HEK293 (cell line): ENCODE data around the gene ARPC4.
A peak's percentile ranks its signal among the peaks of the same experiment; 100 is the strongest.

ENCODE experiments used
- RBAK ChIP-seq: fragments of 450-650 bp; formaldehyde crosslinking; IDR thresholded peaks from 2 replicates; pipeline ENCODE4 v1.5.1; 2016; ENCODE audit warnings: missing biosample characterization, missing genetic modification characterization
- TCF7L2 ChIP-seq: IDR thresholded peaks from 2 replicates; pipeline ENCODE4 v1.6.1; 2011; ENCODE audit warnings: low read depth, mild to moderate bottlenecking, inconsistent platforms, low read length, moderate library complexity, borderline replicate concordance
- ZBTB21 ChIP-seq: fragments of 450-650 bp; formaldehyde crosslinking; IDR thresholded peaks from 2 replicates; pipeline ENCODE4 v1.5.1; 2017; ENCODE audit warnings: missing biosample characterization, missing genetic modification characterization
- ZBTB48 ChIP-seq: fragments of 450-650 bp; formaldehyde crosslinking; IDR thresholded peaks from 2 replicates; pipeline ENCODE4 v1.5.1; 2016; ENCODE audit warnings: missing biosample characterization, missing genetic modification characterization
- ZBTB8A ChIP-seq: fragments of 450-650 bp; formaldehyde crosslinking; IDR thresholded peaks from 2 replicates; pipeline ENCODE4 v1.5.1; 2016; ENCODE audit warnings: missing biosample characterization, missing genetic modification characterization
- ZNF138 ChIP-seq: fragments of 450-650 bp; formaldehyde crosslinking; IDR thresholded peaks from 2 replicates; pipeline ENCODE4 v1.5.1; 2016; ENCODE audit warnings: missing biosample characterization, missing genetic modification characterization, borderline replicate concordance
- ZNF169 ChIP-seq: fragments of 450-650 bp; formaldehyde crosslinking; IDR thresholded peaks from 2 replicates; pipeline ENCODE4 v1.5.1; 2016; ENCODE audit warnings: missing biosample characterization, missing genetic modification characterization
- ZNF2 ChIP-seq: fragments of 450-650 bp; formaldehyde crosslinking; IDR thresholded peaks from 2 replicates; pipeline ENCODE4 v1.5.1; 2016; ENCODE audit warnings: missing biosample characterization, missing genetic modification characterization
- ZNF214 ChIP-seq: fragments of 450-650 bp; formaldehyde crosslinking; IDR thresholded peaks from 2 replicates; pipeline ENCODE4 v1.5.1; 2017; ENCODE audit warnings: missing biosample characterization, mild to moderate bottlenecking, missing genetic modification characterization, borderline replicate concordance
- ZNF449 ChIP-seq: fragments of 450-650 bp; formaldehyde crosslinking; IDR thresholded peaks from 2 replicates; pipeline ENCODE4 v1.5.1; 2017; ENCODE audit warnings: missing biosample characterization, mild to moderate bottlenecking, missing genetic modification characterization, moderate library complexity
- ZNF473 ChIP-seq: fragments of 450-650 bp; formaldehyde crosslinking; IDR thresholded peaks from 2 replicates; pipeline ENCODE4 v1.5.1; 2017; ENCODE audit warnings: missing biosample characterization, missing genetic modification characterization
- ZNF510 ChIP-seq: fragments of 450-650 bp; formaldehyde crosslinking; IDR thresholded peaks from 2 replicates; pipeline ENCODE4 v1.5.1; 2018; ENCODE audit warnings: mild to moderate bottlenecking, missing genetic modification characterization, missing biosample characterization; ENCODE audit not compliant: insufficient replicate concordance
- ZNF596 ChIP-seq: fragments of 450-650 bp; IDR thresholded peaks from 2 replicates; pipeline ENCODE4 v1.5.0; 2018; ENCODE audit warnings: missing biosample characterization, mild to moderate bottlenecking, missing genetic modification characterization, moderate library complexity
- ZNF629 ChIP-seq: fragments of 450-650 bp; formaldehyde crosslinking; IDR thresholded peaks from 2 replicates; pipeline ENCODE4 v1.5.1; 2017; ENCODE audit warnings: missing biosample characterization, missing genetic modification characterization
- ZNF707 ChIP-seq: fragments of 450-650 bp; formaldehyde crosslinking; IDR thresholded peaks from 2 replicates; pipeline ENCODE4 v1.5.1; 2016; ENCODE audit warnings: missing biosample characterization, missing genetic modification characterization
- ZNF785 ChIP-seq: fragments of 450-650 bp; formaldehyde crosslinking; IDR thresholded peaks from 2 replicates; pipeline ENCODE4 v1.5.1; 2016; ENCODE audit warnings: missing biosample characterization, missing genetic modification characterization
- ZNF792 ChIP-seq: fragments of 450-650 bp; formaldehyde crosslinking; IDR thresholded peaks from 2 replicates; pipeline ENCODE4 v1.5.1; 2016; ENCODE audit warnings: missing biosample characterization, missing genetic modification characterization
- ZNF837 ChIP-seq: fragments of 450-650 bp; formaldehyde crosslinking; IDR thresholded peaks from 2 replicates; pipeline ENCODE4 v1.5.1; 2016; ENCODE audit warnings: missing biosample characterization, missing genetic modification characterization
- ZSCAN16 ChIP-seq: fragments of 450-650 bp; formaldehyde crosslinking; IDR thresholded peaks from 2 replicates; pipeline ENCODE4 v1.5.1; 2016; ENCODE audit warnings: missing biosample characterization, missing genetic modification characterization
- TF ChIP-seq, protein P1 (sequence below): fragments of 450-650 bp; formaldehyde crosslinking; IDR thresholded peaks from 2 replicates; pipeline ENCODE4 v1.5.1; 2016; ENCODE audit warnings: missing biosample characterization, missing genetic modification characterization, borderline replicate concordance
- TF ChIP-seq, protein P2 (sequence below): fragments of 450-650 bp; formaldehyde crosslinking; IDR thresholded peaks from 2 replicates; pipeline ENCODE4 v1.5.1; 2016; ENCODE audit warnings: missing biosample characterization, missing genetic modification characterization, borderline replicate concordance
- TF ChIP-seq, protein P3 (sequence below): fragments of 450-650 bp; formaldehyde crosslinking; IDR thresholded peaks from 2 replicates; pipeline ENCODE4 v1.5.1; 2016; ENCODE audit warnings: missing biosample characterization, missing genetic modification characterization
- TF ChIP-seq, protein P4 (sequence below): fragments of 450-650 bp; formaldehyde crosslinking; IDR thresholded peaks from 2 replicates; pipeline ENCODE4 v1.5.1; 2017; ENCODE audit warnings: missing biosample characterization, missing genetic modification characterization
- TF ChIP-seq, protein P5 (sequence below): fragments of 450-650 bp; formaldehyde crosslinking; IDR thresholded peaks from 2 replicates; pipeline ENCODE4 v1.5.1; 2016; ENCODE audit warnings: missing biosample characterization, missing genetic modification characterization, low read depth
- TF ChIP-seq, protein P6 (sequence below): fragments of 450-650 bp; formaldehyde crosslinking; IDR thresholded peaks from 2 replicates; pipeline ENCODE4 v1.5.1; 2016; ENCODE audit warnings: missing biosample characterization, missing genetic modification characterization, low read depth

ARPC4 gene

GRCh38 chr3:9769426-9770275, 23.2 kb upstream of the ARPC4 start, which contains the start of gene CAMK1 (continued):
- TF ChIP-seq ZNF629 (tag by site-specific recombination) = no peak
- TF ChIP-seq ZBTB8A (tag by site-specific recombination) = peak; percentile 63
- TF ChIP-seq, protein P1, sequence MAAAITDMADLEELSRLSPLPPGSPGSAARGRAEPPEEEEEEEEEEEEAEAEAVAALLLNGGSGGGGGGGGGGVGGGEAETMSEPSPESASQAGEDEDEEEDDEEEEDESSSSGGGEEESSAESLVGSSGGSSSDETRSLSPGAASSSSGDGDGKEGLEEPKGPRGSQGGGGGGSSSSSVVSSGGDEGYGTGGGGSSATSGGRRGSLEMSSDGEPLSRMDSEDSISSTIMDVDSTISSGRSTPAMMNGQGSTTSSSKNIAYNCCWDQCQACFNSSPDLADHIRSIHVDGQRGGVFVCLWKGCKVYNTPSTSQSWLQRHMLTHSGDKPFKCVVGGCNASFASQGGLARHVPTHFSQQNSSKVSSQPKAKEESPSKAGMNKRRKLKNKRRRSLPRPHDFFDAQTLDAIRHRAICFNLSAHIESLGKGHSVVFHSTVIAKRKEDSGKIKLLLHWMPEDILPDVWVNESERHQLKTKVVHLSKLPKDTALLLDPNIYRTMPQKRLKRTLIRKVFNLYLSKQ (tag by site-specific recombination) = no peak
- TF ChIP-seq RBAK (tag by site-specific recombination) = no peak
- no peak for TF ChIP-seq ZNF707 (tag by site-specific recombination)
- no peak; the same call in 1 of the 2 replicates for TF ChIP-seq ZBTB48 (tag by site-specific recombination)
- TF ChIP-seq ZNF138 (tag by site-specific recombination) = no peak
- TF ChIP-seq ZNF473 (tag by site-specific recombination) = no peak
- TF ChIP-seq, protein P2, sequence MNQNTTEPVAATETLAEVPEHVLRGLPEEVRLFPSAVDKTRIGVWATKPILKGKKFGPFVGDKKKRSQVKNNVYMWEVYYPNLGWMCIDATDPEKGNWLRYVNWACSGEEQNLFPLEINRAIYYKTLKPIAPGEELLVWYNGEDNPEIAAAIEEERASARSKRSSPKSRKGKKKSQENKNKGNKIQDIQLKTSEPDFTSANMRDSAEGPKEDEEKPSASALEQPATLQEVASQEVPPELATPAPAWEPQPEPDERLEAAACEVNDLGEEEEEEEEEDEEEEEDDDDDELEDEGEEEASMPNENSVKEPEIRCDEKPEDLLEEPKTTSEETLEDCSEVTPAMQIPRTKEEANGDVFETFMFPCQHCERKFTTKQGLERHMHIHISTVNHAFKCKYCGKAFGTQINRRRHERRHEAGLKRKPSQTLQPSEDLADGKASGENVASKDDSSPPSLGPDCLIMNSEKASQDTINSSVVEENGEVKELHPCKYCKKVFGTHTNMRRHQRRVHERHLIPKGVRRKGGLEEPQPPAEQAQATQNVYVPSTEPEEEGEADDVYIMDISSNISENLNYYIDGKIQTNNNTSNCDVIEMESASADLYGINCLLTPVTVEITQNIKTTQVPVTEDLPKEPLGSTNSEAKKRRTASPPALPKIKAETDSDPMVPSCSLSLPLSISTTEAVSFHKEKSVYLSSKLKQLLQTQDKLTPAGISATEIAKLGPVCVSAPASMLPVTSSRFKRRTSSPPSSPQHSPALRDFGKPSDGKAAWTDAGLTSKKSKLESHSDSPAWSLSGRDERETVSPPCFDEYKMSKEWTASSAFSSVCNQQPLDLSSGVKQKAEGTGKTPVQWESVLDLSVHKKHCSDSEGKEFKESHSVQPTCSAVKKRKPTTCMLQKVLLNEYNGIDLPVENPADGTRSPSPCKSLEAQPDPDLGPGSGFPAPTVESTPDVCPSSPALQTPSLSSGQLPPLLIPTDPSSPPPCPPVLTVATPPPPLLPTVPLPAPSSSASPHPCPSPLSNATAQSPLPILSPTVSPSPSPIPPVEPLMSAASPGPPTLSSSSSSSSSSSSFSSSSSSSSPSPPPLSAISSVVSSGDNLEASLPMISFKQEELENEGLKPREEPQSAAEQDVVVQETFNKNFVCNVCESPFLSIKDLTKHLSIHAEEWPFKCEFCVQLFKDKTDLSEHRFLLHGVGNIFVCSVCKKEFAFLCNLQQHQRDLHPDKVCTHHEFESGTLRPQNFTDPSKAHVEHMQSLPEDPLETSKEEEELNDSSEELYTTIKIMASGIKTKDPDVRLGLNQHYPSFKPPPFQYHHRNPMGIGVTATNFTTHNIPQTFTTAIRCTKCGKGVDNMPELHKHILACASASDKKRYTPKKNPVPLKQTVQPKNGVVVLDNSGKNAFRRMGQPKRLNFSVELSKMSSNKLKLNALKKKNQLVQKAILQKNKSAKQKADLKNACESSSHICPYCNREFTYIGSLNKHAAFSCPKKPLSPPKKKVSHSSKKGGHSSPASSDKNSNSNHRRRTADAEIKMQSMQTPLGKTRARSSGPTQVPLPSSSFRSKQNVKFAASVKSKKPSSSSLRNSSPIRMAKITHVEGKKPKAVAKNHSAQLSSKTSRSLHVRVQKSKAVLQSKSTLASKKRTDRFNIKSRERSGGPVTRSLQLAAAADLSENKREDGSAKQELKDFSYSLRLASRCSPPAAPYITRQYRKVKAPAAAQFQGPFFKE (tag by site-specific recombination) = no peak
- TF ChIP-seq TCF7L2 = no peak
- TF ChIP-seq ZNF449 (tag by site-specific recombination) = no peak
- TF ChIP-seq, protein P3, sequence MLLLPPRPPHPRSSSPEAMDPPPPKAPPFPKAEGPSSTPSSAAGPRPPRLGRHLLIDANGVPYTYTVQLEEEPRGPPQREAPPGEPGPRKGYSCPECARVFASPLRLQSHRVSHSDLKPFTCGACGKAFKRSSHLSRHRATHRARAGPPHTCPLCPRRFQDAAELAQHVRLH (tag by site-specific recombination) = no peak
- TF ChIP-seq, protein P4, sequence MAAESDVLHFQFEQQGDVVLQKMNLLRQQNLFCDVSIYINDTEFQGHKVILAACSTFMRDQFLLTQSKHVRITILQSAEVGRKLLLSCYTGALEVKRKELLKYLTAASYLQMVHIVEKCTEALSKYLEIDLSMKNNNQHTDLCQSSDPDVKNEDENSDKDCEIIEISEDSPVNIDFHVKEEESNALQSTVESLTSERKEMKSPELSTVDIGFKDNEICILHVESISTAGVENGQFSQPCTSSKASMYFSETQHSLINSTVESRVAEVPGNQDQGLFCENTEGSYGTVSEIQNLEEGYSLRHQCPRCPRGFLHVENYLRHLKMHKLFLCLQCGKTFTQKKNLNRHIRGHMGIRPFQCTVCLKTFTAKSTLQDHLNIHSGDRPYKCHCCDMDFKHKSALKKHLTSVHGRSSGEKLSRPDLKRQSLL (tag by site-specific recombination) = no peak
- TF ChIP-seq ZNF837 = no peak
- TF ChIP-seq ZNF169 (tag by site-specific recombination) = no peak
- peak; percentile 55; the same call in 1 of the 2 replicates for TF ChIP-seq ZNF596 (tag by site-specific recombination)
- TF ChIP-seq, protein P5, sequence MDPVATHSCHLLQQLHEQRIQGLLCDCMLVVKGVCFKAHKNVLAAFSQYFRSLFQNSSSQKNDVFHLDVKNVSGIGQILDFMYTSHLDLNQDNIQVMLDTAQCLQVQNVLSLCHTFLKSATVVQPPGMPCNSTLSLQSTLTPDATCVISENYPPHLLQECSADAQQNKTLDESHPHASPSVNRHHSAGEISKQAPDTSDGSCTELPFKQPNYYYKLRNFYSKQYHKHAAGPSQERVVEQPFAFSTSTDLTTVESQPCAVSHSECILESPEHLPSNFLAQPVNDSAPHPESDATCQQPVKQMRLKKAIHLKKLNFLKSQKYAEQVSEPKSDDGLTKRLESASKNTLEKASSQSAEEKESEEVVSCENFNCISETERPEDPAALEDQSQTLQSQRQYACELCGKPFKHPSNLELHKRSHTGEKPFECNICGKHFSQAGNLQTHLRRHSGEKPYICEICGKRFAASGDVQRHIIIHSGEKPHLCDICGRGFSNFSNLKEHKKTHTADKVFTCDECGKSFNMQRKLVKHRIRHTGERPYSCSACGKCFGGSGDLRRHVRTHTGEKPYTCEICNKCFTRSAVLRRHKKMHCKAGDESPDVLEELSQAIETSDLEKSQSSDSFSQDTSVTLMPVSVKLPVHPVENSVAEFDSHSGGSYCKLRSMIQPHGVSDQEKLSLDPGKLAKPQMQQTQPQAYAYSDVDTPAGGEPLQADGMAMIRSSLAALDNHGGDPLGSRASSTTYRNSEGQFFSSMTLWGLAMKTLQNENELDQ (tag by site-specific recombination) = no peak
- TF ChIP-seq ZNF2 (tag by site-specific recombination) = no peak
- no peak for TF ChIP-seq ZNF785 (tag by site-specific recombination)
- no peak for TF ChIP-seq ZNF792 (tag by site-specific recombination)
- TF ChIP-seq ZNF214 (tag by site-specific recombination) = no peak
- no peak for TF ChIP-seq ZBTB21 (tag by site-specific recombination)
- no peak for TF ChIP-seq ZSCAN16 (tag by site-specific recombination)
- TF ChIP-seq, protein P6, sequence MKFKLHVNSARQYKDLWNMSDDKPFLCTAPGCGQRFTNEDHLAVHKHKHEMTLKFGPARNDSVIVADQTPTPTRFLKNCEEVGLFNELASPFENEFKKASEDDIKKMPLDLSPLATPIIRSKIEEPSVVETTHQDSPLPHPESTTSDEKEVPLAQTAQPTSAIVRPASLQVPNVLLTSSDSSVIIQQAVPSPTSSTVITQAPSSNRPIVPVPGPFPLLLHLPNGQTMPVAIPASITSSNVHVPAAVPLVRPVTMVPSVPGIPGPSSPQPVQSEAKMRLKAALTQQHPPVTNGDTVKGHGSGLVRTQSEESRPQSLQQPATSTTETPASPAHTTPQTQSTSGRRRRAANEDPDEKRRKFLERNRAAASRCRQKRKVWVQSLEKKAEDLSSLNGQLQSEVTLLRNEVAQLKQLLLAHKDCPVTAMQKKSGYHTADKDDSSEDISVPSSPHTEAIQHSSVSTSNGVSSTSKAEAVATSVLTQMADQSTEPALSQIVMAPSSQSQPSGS (tag by site-specific recombination) = no peak
- no peak for TF ChIP-seq ZNF510 (tag by site-specific recombination)
